OCI-LY3 (cell line): ENCODE data around the gene SLC37A2.

Source experiments
- H2AFZ ChIP-seq: fragments of 200-600, 300-600 bp; shearing (Covaris generic); 2 replicates; pipeline ENCODE4 v1.6.0; 2014; ENCODE audit warnings: antibody characterized with exemption, low read depth, low read length
- H3K27ac ChIP-seq: fragments of 200-600, 300-600 bp; sonication (generic); 2 replicates; pipeline ENCODE4 v1.5.1; 2014; ENCODE audit warnings: mild to moderate bottlenecking, low read length, moderate library complexity, mixed read lengths
- H3K27me3 ChIP-seq: fragments of 200-600, 300-600 bp; sonication (generic); 2 replicates; pipeline ENCODE4 v1.6.1; 2014; ENCODE audit warnings: low read depth, low read length, mixed read lengths
- H3K36me3 ChIP-seq: fragments of 200-600, 300-600 bp; sonication (generic); replicated peaks from 2 replicates; pipeline ENCODE3; 2014; ENCODE audit warnings: low read depth, low read length, mixed read lengths
- H3K4me1 ChIP-seq: fragments of 300-600, 200-600 bp; sonication (generic); 2 replicates; pipeline ENCODE4 v1.6.1; 2014; ENCODE audit warnings: low read length, mixed read lengths
- H3K4me2 ChIP-seq: fragments of 200-600, 300-600 bp; sonication (generic); 2 replicates; pipeline ENCODE4 v1.6.1; 2014; ENCODE audit warnings: low read length, mixed read lengths
- H3K4me3 ChIP-seq: fragments of 300-600, 200-600 bp; sonication (generic); 2 replicates; pipeline ENCODE4 v1.5.1; 2014; ENCODE audit warnings: antibody characterized with exemption, mild to moderate bottlenecking, low read length, moderate library complexity
- H3K79me2 ChIP-seq: fragments of 300-600, 200-600 bp; shearing (Covaris generic); 2 replicates; pipeline ENCODE4 v1.6.1; 2014; ENCODE audit warnings: mild to moderate bottlenecking, low read length, mixed read lengths
- H3K9ac ChIP-seq: fragments of 300-600, 200-600 bp; shearing (Covaris generic); 2 replicates; pipeline ENCODE4 v1.6.0; 2014; ENCODE audit warnings: mild to moderate bottlenecking, low read length, moderate library complexity
- H3K9me3 ChIP-seq: fragments of 200-600, 300-600 bp; shearing (Covaris generic); 2 replicates; pipeline ENCODE4 v1.6.1; 2014; ENCODE audit warnings: low read length, mixed read lengths; ENCODE audit not compliant: insufficient read depth
- H4K20me1 ChIP-seq: fragments of 200-600, 300-600 bp; sonication (generic); 2 replicates; pipeline ENCODE4 v1.6.1; 2016; ENCODE audit warnings: low read length, mixed read lengths; ENCODE audit not compliant: insufficient read depth
- CTCF ChIP-seq: fragments of 200-600, 300-600 bp; sonication (generic); IDR thresholded peaks from 2 replicates; pipeline ENCODE4 v1.5.1; 2014; ENCODE audit warnings: antibody characterized with exemption, low read length, low read depth
- EZH2phosphoT487 ChIP-seq: fragments of 200-600 bp; shearing (Covaris generic); IDR thresholded peaks from 2 replicates; pipeline ENCODE4 v1.6.1; 2018; ENCODE audit warnings: antibody characterized with exemption, mixed run types, low read depth

The SLC37A2 gene

DNA sequence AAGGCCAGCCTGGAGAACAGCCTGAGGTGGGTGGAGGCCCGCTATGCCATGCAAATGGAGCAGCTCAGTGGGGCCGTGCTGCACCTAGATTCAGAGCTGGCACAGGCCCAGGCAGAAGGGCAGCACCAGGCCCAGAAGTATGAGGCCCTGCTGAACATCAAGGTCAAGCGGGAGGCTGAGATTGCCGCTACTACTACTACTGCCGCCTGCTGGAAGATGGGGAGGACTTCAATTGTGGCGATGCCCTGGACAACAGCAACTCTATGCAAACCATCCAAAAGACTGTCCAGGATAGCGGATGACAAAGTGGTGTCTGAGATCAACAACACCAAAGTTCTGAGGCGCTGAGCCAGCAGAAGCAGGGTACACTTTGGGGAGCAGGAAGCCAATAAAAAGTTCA is 51.4 kb downstream of the SLC37A2 start:
- H3K27me3 ChIP-seq = no peaks in the 10 kb centered on the region
- H3K27ac ChIP-seq = no peak overlapping the region
- TF ChIP-seq CTCF (no peak), EZH2phosphoT487 (no peak)
- no peak overlapping the region for H2AFZ ChIP-seq
- H3K4me1 ChIP-seq = peaks cover 10% of the 10 kb centered on the region
- no peak overlapping the region for H3K4me2 ChIP-seq
- no peaks in the 10 kb centered on the region for H3K36me3 ChIP-seq
- H3K79me2 ChIP-seq = peaks cover 12% of the 10 kb centered on the region
- H3K4me3 ChIP-seq = no peak overlapping the region
- no peaks in the 10 kb centered on the region for H3K9me3 ChIP-seq
- no peak overlapping the region for H3K9ac ChIP-seq
- H4K20me1 ChIP-seq = no peaks in the 10 kb centered on the region

DNA sequence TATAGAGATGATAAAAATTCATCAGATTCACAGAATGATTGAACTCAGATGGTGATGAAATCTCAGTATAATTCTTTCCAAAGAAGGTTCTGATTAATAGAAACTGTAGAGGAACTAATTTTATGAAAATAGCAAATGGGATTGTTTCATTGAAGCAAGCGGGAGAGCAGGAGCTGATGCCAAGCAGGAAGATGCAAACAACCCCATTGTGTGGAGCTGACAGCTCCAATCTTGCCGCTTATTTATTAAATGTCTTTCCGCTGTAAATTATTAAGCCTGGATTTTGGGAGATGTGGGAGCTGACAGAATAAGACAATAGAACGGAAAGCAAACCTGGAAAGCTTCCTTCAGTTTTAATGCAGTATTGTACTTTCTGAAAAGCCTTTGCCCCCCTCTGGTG is 54.3 kb downstream of the SLC37A2 start:
- no peak overlapping the region for H3K27ac ChIP-seq
- H2AFZ ChIP-seq = no peak overlapping the region
- no peak overlapping the region for H3K4me2 ChIP-seq
- no peaks in the 10 kb centered on the region for H3K9me3 ChIP-seq
- no peaks in the 10 kb centered on the region for H3K27me3 ChIP-seq
- no peak overlapping the region for H3K9ac ChIP-seq
- H3K4me3 ChIP-seq = no peak overlapping the region
- peaks cover under 1% of the 10 kb centered on the region; the same call in 1 of the 2 replicates for H3K4me1 ChIP-seq
- no peaks in the 10 kb centered on the region for H4K20me1 ChIP-seq
- no peaks in the 10 kb centered on the region for H3K36me3 ChIP-seq
- TF ChIP-seq EZH2phosphoT487 = no peak
- TF ChIP-seq CTCF = no peak
- H3K79me2 ChIP-seq = no peaks in the 10 kb centered on the region

DNA sequence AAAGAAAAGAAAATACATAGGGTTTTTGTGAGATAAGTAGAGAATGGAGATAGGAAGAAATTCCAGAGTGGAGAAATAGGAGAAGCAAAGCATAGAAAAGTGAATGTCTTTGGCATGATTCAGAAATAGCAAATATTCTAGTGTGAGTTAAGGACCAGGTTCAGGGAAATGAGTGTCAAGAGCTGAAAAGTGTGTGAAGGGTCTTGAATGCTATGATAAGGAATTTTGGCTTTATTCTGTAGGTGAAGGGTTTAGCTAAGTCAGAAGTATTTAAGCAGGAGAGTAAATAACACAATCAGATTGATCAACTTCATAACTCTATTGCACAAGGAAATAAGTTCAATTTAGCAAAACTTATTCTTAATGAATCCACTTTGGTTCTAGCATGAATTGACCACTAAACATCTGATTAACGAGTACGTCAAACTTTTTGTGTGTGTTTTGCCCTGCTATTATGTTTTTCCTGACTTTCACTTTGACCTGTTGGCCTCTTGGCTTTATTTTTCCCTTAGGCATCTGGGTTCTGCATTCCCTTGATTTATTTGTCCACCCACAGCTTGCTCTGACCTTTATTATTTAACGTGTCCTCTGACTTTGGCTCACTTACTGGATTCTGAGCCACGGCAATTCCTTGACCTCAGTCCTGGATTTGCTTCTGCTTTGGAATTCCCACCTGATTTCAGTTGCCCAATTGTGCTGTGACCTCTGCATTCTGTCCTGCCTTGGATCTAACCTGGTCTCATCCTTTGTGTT is 60.3 kb downstream of the SLC37A2 start:
- no peak overlapping the region for H3K27ac ChIP-seq
- peaks cover 11% of the 10 kb centered on the region for H3K4me1 ChIP-seq
- peak overlapping the region; percentile 38; the same call in 1 of the 2 replicates for H3K9ac ChIP-seq
- no peaks in the 10 kb centered on the region for H3K36me3 ChIP-seq
- H3K79me2 ChIP-seq = no peaks in the 10 kb centered on the region
- peak overlapping the region; percentile 100 for H2AFZ ChIP-seq
- TF ChIP-seq CTCF (no peak), EZH2phosphoT487 (no peak)
- peak overlapping the region; percentile 76 for H3K4me3 ChIP-seq
- H3K9me3 ChIP-seq = no peaks in the 10 kb centered on the region
- peak overlapping the region; percentile 90 for H3K4me2 ChIP-seq
- H4K20me1 ChIP-seq = no peaks in the 10 kb centered on the region
- H3K27me3 ChIP-seq = peaks cover 15% of the 10 kb centered on the region

- H3K9me3 ChIP-seq = no peaks in the 10 kb centered on the region
- H3K79me2 ChIP-seq = no peaks in the 10 kb centered on the region
- H3K27me3 ChIP-seq = peaks cover 18% of the 10 kb centered on the region
- H3K36me3 ChIP-seq = no peaks in the 10 kb centered on the region
- TF ChIP-seq CTCF (peak; percentile 76), EZH2phosphoT487 (no peak)
- H3K27ac ChIP-seq = no peak overlapping the region
- peak overlapping the region; percentile 100 for H2AFZ ChIP-seq
- H4K20me1 ChIP-seq = no peaks in the 10 kb centered on the region
- peak overlapping the region; percentile 76 for H3K4me3 ChIP-seq
- H3K4me2 ChIP-seq = peak overlapping the region; percentile 90
- H3K4me1 ChIP-seq = peaks cover 11% of the 10 kb centered on the region
- peak overlapping the region; percentile 38 for H3K9ac ChIP-seq
These were observed 61.0 kb downstream of the SLC37A2 start for GRCh38 chr11:125123947-125124617.
